H4 (cell line): ENCODE data around the gene FAIM2. TPM values are rescaled to one million over a fixed set of nuclear protein-coding genes. Genes with fewer than 3 reads are reported as not detected.

ENCODE experiments used
- DNase-seq: peaks from one replicate; pipeline ENCODE4 v3.0.0-alpha.2; 2015; ENCODE audit warnings: low spot score
- total RNA-seq: library from RNA; depleted of rRNA; stranded (reverse); fragments of >200 nt; shearing (Covaris generic); gene quantifications from 2 replicates; pipeline ENCODE4 v1.2.3, GENCODE V29; 2014; rRNA removed

FAIM2 gene
- total RNA-seq, 1 experiment from 2014 or later, result 0.58 TPM

GRCh38 chr12:49824895-49825294, 78.8 kb downstream of the FAIM2 start:
- DNase-seq, result no peak

GRCh38 chr12:49824416-49824815, 79.3 kb downstream of the FAIM2 start:
- DNase-seq, result no peak

GRCh38 chr12:49823951-49824350, 79.7 kb downstream of the FAIM2 start:
- no peak for DNase-seq

GRCh38 chr12:49823350-49823749, 80.3 kb downstream of the FAIM2 start:
- DNase-seq, result no peak

- no peak for DNase-seq
These were observed 82.1 kb downstream of the FAIM2 start for GRCh38 chr12:49821373-49822287.

- DNase-seq, result no peak
These were observed 83.9 kb downstream of the FAIM2 start for GRCh38 chr12:49819786-49820185.

- no peak for DNase-seq
These were observed 85.3 kb downstream of the FAIM2 start for GRCh38 chr12:49818241-49818895.

Other genes starting within 250 kb of the FAIM2 start
- 9.1 and 10.6 TPM in 2 replicates for gene FMNL3, start 196.5 kb downstream of the FAIM2 start, total RNA-seq
- 554 and 683 TPM in 2 replicates for gene TMBIM6, start 162.3 kb downstream of the FAIM2 start, total RNA-seq
- gene NCKAP5L, start 75.5 kb downstream of the FAIM2 start, total RNA-seq, result 4.9 and 8.9 TPM in 2 replicates
- gene BCDIN3D, start 60.8 kb downstream of the FAIM2 start, total RNA-seq, result 4.9 and 6.4 TPM in 2 replicates
- not detected in 2 replicates for gene AQP2, start 46.8 kb upstream of the FAIM2 start, total RNA-seq
- gene AQP5, start 58.0 kb upstream of the FAIM2 start, total RNA-seq, result not detected in 2 replicates
- gene AQP6, start 69.0 kb upstream of the FAIM2 start, total RNA-seq, result 0.10 TPM in 1 of 2 replicates, not detected in the other
- 115 and 140 TPM in 2 replicates for gene RACGAP1, start 121.6 kb upstream of the FAIM2 start, total RNA-seq
- 1.6 and 3.4 TPM in 2 replicates for gene ASIC1, start 153.7 kb upstream of the FAIM2 start, total RNA-seq
- 52.7 and 64.3 TPM in 2 replicates for gene SMARCD1, start 181.4 kb upstream of the FAIM2 start, total RNA-seq
- gene GPD1, start 200.1 kb upstream of the FAIM2 start, total RNA-seq, result 0.25 TPM in 1 of 2 replicates, not detected in the other
- 64.8 and 70.3 TPM in 2 replicates for gene COX14, start 208.3 kb upstream of the FAIM2 start, total RNA-seq